ENCODE data around the gene SNX9. TPM values are rescaled to one million over a fixed set of nuclear protein-coding genes. Genes with fewer than 3 reads are reported as not detected.

Gene SNX9
- polyA plus RNA-seq, 2 of the 4 experiments (the other 2 are of a cell fraction), result 13.9 to 29.8 TPM

GRCh38 chr6:157877149-157877548, 54.1 kb downstream of the SNX9 start:
- DNase-seq (ENCODE audit: low read depth in 1 of 2, low spot score in 1 of 2) (no peak), ATAC-seq (no peak), FAIRE-seq (no peak)
- POLR2A ChIA-PET, result no interaction called here
- Histone ChIP-seq H3K27ac (no peak overlapping the region), H3K9me3 (no peaks in the 10 kb centered on the region), H3K4me2 (no peak overlapping the region), H3K4me3 (no peak overlapping the region), H3K4me1 (peaks cover 6% of the 10 kb centered on the region; the same call in 2 of the 3 replicates)
- TF ChIP-seq CBX8 (IDR thresholded peaks at IDR 0.05) (no peak), JUNB (IDR thresholded peaks at IDR 0.05) (no peak), FOSB (CRISPR knock-in tag; IDR thresholded peaks at IDR 0.05) (no peak), EHF (CRISPR knock-in tag; IDR thresholded peaks at IDR 0.05) (no peak), ZNF302 (CRISPR knock-in tag; IDR thresholded peaks at IDR 0.05) (no peak), ZC3H11A (IDR thresholded peaks at IDR 0.05) (no peak), KDM5A (IDR thresholded peaks at IDR 0.05) (no peak), ZSCAN20 (CRISPR knock-in tag; IDR thresholded peaks at IDR 0.05) (no peak), SMC3 (IDR thresholded peaks at IDR 0.05) (no peak), FOXS1 (CRISPR knock-in tag; IDR thresholded peaks at IDR 0.05) (no peak), CTCF (IDR thresholded peaks at IDR 0.05) (no peak), BCL3 (IDR thresholded peaks at IDR 0.05) (no peak), FOSL2 (IDR thresholded peaks at IDR 0.05) (no peak), FOSL2 (CRISPR knock-in tag; IDR thresholded peaks at IDR 0.05) (no peak), NPAS2 (CRISPR knock-in tag; IDR thresholded peaks at IDR 0.05; ENCODE audit: borderline replicate concordance) (no peak), EHMT2 (IDR thresholded peaks at IDR 0.05; ENCODE audit: low read depth) (no peak), PHF8 (IDR thresholded peaks at IDR 0.05; ENCODE audit: borderline replicate concordance, low read depth) (no peak), MAZ (IDR thresholded peaks at IDR 0.05; ENCODE audit: borderline replicate concordance, low read depth, low read length) (no peak)
- CTCF ChIA-PET, result interaction anchor here (0.9 to 1.2 kb wide), 2 partner anchors 121 to 195 kb away, joined by 3 to 5 read pairs; no protein-coding TSS in a partner anchor
- WGBS (ENCODE audit: missing lambda C conversion rate), result 90% methylated on average over 4 of the region's 4 CpGs

- WGBS (ENCODE audit: missing lambda C conversion rate), result 89% methylated on average over 7 of the region's 7 CpGs
- Histone ChIP-seq H3K4me2 (no peak overlapping the region), H3K9me3 (no peaks in the 10 kb centered on the region), H3K4me3 (no peak overlapping the region), H3K4me1 (no peaks in the 10 kb centered on the region; the same call in 2 of the 3 replicates), H3K27ac (no peak overlapping the region)
- TF ChIP-seq CTCF (IDR thresholded peaks at IDR 0.05) (no peak), ZC3H11A (IDR thresholded peaks at IDR 0.05) (no peak), TFCP2L1 (CRISPR knock-in tag; IDR thresholded peaks at IDR 0.05) (no peak), ZSCAN20 (CRISPR knock-in tag; IDR thresholded peaks at IDR 0.05) (no peak), MAX (IDR thresholded peaks at IDR 0.05) (no peak), ZNF302 (CRISPR knock-in tag; IDR thresholded peaks at IDR 0.05) (no peak), HOXB13 (CRISPR knock-in tag; IDR thresholded peaks at IDR 0.05; ENCODE audit: low read depth) (no peak), MYC (IDR thresholded peaks at IDR 0.05; ENCODE audit: borderline replicate concordance, low read length) (no peak), POLR2AphosphoS2 (conservative IDR thresholded peaks at IDR 0.05; ENCODE audit: low read length) (no peak), NR3C1 (IDR thresholded peaks at IDR 0.05) (no peak), CHD4 (IDR thresholded peaks at IDR 0.05; ENCODE audit: borderline replicate concordance) (no peak), PHF8 (IDR thresholded peaks at IDR 0.05; ENCODE audit: borderline replicate concordance, low read depth) (no peak)
- ATAC-seq (no peak), DNase-seq (ENCODE audit: low read depth in 1 of 2, low spot score in 1 of 2) (no peak), FAIRE-seq (no peak)
- POLR2A ChIA-PET, result no interaction called here
- CTCF ChIA-PET, result interaction anchor here (0.7 to 1.6 kb wide), 6 partner anchors 9 to 607 kb away, joined by 3 to 5 read pairs (median 3); no protein-coding TSS in a partner anchor
Observed at GRCh38 chr6:157877573-157878438, 54.8 kb downstream of the SNX9 start.

All from A549 (cell line).